ENCODE data around the gene ISOC2. TPM values are rescaled to one million over a fixed set of nuclear protein-coding genes. Genes with fewer than 3 reads are reported as not detected.
"Not testable (repeated sequence)": the region's sequence is repeated elsewhere in the genome, so short reads cannot be mapped to it uniquely, and the experiment has no call there.

ISOC2 gene
- polyA plus RNA-seq, 4 donors = 35.2 to 54.6 (median 38.7) TPM

DNA sequence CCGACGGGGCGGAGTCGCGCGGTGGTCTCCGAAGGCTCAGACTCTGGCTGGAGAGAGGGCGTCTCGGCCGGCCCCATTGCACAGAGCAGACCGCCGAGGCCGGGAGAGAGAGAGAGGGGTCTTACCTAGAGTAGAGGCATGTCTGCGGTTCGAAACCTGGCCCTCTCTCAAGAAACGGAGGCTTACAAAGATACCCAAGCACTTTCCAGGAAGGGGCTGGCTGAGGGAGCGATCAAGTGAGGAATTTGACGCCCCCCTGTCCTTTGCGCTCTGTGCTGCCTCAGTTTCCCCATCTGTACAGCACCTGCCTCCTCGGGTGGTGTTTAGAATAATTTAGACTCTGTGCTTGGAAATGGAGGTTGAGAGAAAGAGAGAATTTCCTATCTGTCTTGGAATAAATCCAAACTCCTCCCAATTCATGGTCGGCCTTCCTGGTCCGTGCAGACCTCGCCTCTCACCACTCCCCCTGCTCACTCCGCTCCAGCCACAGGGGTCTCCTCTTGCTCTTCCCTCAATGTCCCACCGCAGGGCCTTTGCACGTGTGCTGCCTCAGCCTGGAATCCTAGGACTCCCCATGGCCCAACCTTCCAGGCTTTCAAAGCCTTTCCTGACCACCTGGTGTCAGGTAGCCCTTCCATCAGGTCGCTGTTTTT lies 658 bp upstream of the ISOC2 start:
- DNase-seq (ENCODE audit: low read depth in 4 of 4, low spot score in 3 of 4) = no peak

DNA sequence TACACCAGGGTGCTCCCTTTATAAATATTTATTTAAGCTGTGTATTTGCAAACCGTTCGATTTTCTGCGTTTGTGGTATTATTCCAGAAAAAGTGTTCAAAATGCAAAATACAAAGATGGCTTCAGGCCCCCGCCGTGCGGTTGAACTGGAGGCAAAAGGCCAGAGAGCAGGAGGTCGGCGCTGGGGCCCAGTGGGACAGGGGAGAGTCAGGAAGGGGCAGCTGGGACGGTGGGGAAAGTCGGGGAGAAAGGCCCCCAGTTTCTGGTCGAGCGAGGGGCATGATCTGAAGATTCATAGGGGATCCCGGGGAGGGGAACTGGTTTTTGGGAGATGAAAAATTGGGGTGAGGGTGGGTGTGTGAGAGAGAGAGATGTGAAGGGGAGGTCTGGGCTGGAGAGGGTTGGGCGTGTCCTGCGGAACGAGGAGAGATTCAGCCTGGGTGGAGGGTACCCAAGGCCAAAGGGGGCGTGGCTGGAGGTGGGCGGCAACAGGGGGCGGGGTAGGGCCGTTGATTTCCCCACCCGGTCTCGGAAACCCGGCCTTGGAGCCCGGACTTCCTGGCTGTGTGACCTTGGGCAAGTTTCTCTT lies 678 bp downstream of the ISOC2 start:
- no peak for DNase-seq (ENCODE audit: low read depth in 4 of 4, low spot score in 3 of 4)

DNA sequence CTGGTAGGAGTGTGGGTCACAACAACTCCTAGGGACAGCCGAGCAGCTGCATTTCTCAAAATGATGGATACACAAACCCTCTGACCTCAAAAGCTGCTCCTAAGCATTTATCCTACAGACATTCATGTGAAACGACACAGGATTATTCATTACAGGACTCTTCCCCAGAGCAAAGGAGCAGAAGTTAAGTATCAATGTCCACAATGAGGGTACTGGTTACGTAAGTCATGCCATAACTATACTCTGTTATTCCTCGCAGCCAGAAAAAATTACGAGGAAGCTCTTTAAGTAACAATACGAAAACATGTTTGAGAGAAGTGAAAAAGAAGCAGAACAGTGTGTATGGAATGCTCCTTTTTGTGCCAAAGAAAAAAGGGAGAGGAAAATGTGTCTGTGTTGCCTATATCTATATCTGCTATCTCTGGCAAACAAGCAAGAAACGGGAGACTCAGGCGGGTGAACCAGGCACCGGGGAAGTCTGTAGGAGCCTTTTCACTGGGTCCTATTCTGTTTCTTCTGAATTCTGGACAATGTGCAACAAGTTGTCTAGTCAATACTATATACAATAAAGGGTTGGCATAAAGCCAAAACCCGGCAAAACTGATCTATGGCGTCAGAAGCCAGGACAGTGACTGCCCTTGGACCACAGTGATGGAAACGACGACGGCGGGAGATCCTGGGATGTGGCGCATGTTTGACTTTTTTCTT lies 1.3 kb downstream of the ISOC2 start:
- no peak for DNase-seq (ENCODE audit: low read depth in 4 of 4, low spot score in 3 of 4)

DNA sequence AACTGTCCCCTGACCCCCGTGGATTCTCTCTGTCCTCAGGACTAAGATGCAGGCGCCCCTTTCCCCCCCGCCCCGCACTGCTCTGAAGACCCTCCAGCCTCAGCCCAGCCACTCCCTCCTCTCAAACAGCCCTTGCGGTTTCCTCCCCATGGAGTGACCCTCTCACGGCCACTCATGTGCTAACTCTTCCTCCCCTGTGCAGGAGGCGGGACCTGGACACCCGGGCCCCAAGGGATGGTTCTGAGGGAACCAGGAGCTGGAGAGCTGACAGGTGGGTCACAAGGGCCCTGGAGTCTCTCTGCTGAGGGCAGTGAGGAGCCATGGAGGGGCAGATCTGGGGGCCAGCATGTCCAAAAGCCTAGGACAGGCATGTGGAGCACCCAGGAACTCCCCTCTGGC lies 1.9 kb downstream of the ISOC2 start:
- DNase-seq (ENCODE audit: low read depth in 4 of 4, low spot score in 3 of 4) = no peak

DNA sequence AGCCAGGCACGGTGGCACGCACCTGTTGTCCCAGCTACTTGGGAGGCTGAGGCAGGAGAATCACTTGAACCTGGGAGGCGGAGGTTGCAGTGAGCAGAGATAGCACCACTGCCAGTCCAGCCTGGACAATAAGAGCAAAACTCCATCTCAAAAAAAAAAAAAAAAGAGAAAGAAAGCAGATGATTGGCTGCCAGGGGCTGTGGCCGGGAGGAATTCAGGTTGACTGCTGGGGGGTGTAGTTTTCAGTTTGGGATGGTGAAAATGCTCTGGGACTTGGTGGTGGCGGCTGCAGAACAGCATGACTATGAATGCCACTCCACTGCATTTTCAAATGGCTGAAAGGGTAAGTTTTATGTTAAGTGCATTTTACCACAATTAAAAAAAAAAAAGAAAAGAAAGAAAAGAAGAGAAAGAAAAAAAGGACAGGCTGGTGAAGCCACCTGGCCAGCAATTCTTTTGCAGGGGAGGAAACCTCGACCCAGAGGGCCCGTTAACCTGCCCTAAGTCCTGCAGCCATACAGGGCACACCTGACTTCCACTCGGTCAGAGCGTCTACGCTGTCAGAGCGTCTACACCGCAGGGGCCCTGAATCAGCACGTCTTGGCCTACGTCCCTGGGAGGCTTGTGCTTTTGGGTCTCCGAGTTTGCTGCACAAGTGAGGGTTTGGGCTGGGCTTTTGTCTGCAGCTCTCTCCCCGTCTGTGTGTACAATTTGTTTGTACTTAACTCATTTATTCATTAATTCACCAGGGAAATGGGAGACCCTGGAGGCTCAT lies 3.6 kb downstream of the ISOC2 start:
- DNase-seq (ENCODE audit: low read depth in 4 of 4, low spot score in 3 of 4) = no peak

DNA sequence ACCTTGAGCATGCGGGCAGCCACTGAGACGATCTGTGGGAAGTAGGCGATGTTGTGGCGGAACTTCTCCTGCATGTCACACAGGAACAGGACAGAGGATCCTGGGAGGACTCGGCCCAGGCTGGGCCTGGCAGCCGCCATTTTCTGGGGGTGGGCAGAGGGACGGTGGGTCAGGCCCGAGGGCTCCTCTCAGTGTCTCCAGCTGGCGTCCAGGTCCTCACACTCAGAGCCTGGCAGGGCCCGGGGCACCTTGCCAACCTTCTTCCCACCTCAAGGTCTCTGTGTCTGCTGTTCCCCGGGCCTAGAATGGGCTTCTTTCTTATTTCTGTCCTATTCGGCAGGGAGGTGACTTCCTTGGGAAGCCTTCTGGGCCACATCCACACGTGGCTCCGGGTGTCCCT lies 5.1 kb downstream of the ISOC2 start:
- no peak for DNase-seq (ENCODE audit: low read depth in 4 of 4, low spot score in 3 of 4)

DNA sequence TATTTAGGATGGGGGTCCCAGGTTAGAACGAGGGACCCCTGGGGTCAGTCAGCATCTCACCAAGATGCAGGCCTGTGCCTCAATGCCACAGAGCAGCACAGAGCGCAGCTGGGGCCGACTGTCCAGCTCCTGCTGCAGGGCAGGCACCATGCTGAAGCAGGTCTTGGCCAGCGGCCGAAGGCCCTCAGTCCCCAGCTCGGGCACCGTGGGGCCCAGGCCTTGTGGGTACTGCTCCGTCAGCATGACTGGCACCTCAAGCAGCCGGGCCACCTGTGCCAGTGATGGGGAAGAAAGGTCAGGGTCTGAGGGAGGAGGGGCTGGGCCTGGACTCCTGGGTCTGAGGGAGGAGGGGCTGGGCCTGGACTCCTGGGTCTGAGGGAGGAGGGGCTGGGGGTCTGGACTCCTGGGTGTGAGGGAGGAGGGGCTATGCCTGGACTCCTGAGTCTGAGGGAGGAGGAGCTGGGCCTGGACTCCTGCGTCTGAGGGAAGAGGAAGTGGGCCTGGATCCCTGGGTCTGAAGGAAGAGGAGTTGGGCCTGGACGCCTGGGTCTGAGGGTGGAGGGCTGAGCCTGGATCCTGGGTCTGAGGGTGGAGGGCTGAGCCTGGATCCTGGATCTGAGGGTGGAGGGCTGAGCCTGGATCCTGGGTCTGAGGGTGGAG lies 5.7 kb downstream of the ISOC2 start:
- no peak for DNase-seq (ENCODE audit: low read depth in 4 of 4, low spot score in 3 of 4)

DNA sequence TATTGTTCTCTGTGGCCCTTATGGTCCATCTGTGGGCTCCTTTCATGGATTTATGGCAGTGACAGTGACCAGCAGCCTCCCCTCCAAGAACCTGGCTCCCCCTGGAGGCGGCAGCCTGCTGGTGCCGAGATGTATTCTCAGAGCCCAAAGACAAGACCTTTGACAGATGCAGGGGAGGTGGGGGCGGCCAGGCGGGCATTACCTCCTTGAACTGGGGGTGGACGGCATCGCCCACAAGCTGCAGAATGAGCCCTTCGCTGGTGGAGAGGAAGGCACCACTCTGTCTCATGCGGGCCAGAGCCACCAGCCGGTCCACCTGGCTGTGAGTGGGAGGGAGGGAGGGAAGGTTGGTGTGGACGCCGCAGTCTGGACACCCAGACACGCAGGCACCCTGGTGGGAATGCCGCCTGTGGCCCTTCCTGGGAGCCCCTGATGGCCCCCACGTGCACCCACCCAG lies 6.6 kb downstream of the ISOC2 start:
- no peak for DNase-seq (ENCODE audit: low read depth in 4 of 4, low spot score in 3 of 4)

DNA sequence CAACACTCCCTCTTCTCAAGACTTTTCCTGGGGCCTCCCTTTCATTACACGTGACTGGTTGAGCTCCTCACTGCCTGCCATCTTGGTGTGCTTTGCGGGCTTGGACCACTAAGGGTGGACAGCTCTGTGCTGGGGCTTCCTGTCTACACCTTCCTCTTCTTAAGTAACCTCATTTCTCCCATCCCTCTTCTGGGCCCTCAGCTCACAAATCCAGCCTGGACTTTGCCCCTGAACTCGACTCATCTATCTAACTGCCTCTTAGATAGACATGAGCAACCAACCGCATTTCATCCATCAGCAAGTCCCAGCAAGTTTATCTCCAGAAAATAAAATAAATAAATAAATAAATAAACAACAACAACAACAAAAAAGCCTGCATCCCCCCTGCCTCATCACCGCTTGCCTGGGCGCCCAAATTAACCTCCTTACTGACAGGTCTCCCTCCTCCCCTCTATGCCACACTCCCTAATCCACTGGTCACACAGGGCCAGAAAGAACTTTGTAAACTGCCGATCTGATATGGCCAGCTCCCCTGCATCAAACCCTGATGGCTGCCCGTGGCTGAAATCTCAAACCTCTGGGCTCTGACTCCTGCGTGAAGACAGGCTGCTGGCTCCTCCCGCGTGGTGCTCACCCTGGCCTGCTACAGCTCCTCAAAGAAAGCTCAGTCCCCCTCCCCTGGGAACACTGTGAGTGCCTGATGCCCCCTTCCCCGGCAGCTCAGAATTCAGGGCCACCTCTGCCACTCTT lies 7.8 kb downstream of the ISOC2 start:
- DNase-seq (ENCODE audit: low read depth in 4 of 4, low spot score in 3 of 4) = no peak

DNA sequence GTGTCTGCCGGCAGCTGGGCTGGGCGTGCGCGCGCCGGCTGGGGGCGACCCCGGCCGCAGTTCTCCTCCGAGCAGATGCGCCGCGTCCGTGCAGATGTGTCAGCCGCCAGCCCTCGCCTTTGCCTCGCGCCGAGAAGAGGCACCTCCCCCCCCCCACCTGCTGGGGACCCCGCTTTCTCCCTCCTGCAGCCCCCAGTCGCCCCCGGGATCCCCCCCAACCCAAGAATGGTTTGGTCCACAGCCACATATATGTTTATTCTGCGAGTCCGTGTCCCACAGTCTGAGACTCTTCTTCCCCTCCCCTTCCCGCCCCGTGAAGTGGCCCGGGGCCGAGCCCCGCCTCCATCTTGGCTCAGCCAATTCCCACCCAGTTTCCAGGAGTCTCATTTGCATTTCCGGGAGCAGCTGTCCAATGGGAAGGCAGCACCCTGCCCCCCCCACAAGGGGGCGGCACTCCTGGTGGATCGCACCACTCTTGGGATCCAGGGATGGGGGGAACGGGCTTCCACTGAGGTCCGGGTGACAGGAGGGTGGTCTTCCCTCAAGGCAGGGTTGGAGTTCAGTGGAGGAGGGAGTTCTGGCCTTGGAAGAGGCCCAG lies 8.6 kb downstream of the ISOC2 start:
- peak; percentile 74 to 80 (median 78) for DNase-seq (ENCODE audit: low read depth in 4 of 4, low spot score in 3 of 4)

DNA sequence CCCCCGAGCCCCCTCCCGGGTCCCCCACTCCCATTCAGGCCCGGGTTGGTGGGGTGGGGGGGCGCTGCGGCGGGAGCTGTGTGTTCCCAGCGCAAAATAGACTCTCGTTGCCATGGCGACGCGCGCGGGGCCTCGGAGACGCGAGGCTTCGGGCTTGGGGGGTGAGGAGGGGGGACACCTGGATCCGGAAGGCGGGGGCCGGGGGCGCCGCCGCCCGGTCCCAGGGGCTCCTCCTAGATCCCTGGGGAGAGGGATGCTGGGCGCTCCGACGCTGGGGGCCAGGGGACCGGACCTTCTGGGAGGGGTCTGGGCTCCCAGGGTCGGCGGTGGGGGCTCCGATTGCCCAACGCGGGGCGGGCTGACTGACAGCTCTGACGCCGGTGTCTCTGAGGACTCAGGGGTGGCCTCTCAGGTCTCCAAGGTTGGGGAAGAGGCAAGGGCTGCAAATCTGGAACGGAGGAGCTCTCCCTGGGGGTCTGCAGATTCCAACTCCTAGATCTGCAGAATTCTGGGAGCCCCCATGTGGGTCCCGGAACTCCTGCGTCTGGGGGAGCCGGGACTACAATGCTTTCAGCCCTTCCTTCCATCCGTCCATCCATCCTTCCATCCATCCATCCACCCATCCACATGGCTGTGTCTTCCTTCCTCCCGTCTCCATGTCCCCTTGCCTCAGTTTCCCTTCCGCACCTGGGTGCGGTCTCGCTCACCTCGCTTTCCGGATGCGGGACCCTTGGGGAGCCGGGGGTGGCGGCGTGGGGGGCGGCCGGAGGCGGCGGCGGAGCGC lies 9.3 kb downstream of the ISOC2 start:
- DNase-seq (ENCODE audit: low read depth in 4 of 4, low spot score in 3 of 4) = no peak

DNA sequence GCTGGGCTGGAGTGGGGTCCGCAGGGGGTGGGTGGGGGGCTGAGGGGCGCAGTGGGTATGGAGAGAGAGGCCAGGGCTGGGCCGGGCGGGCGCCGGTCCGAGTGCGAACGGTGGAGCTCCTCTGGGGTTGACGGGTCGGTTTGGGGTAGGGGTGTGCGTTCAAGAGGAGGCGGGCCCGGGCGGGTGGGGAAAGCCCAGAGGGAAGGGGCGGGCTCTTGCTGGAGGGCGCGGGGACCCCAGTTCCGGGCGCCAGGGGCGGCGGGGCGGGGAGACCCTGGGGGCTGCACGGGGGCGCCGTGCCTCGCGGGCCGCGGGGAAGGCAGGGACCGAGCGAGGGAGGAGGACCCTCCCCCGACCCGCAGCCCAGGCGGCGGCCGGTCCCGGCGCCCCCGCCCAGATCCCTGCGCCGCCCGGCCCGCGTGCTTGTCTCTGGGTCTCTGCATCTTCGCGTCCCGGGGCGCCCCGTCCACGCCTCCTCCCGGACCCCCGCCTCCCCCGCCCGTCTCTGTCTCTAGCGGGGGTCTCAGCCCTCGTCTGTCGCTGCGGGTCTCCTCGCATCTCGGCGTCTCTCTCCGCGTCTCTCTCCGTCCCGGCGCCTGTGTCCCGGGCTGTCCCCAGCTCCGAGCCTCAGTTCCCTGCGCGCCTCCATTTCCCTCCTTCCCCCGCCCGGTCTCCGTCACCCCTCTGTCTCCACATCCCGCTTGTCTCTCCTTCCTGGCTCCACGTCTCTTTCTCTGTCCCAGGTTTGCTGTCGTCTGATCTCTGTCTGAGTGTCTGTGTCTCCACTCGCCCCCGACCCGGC lies 10.1 kb downstream of the ISOC2 start:
- DNase-seq (ENCODE audit: low read depth in 4 of 4, low spot score in 3 of 4) = no peak

DNA sequence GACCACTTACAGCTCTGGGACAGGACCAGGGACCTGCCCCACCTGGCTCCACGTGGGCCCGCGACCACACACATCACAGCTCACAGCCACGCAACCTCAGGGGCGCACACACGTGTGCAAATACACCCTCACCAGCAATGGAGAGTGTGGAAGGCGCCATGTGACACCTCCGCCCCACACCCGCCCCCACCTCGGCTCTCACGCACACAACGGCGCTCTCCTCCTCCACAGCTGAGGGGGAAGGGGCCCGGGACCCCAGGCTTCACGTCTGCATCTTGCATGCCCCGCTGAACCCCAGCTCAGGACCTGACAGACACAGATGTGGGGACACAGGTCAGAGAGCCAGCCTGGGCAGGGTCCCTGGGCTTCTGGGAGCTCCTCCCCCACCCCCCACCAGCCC lies 12.0 kb downstream of the ISOC2 start:
- DNase-seq (ENCODE audit: low read depth in 4 of 4, low spot score in 3 of 4) = no peak

DNA sequence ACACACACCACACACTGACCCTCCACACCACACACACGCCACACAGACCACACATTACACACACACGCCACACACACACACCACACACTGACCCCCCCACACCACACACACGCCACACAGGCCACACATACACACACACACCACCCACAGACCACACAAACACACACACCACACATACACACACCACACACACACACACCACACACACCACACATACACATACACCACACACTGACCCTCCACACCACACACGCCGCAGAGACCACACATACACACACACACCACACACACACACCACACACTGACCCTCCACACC lies 13.3 kb downstream of the ISOC2 start:
- not testable (repeated sequence) for DNase-seq (ENCODE audit: low read depth in 4 of 4, low spot score in 3 of 4)

DNA sequence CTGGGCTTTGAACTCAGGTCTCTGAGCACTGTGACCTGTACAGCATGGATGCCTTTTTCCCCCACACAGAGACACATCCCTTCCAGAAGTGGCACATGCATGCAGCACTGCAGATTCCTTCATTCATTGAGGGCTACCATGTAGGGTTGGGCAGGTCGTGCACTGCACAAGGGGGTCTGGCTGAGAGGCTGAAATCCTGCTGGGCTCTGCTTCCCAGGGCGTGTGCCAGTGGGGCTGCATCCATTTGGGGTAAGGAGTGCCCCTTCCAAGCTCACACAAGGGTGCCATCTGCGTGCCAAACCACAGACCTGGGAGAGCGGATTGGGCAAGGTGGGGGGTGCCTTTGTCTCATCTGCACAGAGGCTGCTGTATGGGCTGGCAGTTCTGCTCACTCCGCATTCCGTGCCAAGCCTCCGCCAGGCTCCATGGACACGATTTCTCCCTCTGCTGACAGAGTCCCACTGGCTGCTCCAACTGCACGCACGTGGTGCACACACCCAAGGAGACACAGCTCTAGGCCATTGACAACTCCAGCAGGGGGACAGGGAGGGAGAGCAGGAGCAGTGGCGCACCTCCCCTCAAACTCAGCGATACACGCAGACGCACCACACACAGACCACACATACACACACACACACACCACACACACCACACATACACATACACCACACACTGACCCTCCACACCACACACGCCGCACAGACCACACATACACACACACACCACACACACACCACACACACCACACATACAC lies 13.8 kb downstream of the ISOC2 start:
- no peak for DNase-seq (ENCODE audit: low read depth in 4 of 4, low spot score in 3 of 4)

DNA sequence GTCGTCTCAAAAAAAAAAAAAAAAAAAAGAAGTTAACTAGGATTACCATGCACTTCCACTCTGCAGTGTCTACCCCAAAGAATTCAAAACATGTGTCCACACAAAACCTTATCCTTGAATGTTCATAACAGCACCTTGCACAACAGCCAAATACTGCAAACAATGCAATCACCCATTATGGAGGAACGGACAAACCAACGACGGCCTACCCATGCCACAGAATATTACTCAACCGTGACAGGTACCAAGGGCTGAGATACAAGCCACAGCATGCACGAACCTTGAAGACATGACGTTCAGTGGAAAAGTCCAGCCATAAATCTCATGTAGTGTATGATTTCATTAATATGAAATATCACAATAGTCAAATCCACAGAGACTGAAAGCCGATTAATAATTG lies 15.4 kb downstream of the ISOC2 start:
- no peak for DNase-seq (ENCODE audit: low read depth in 4 of 4, low spot score in 3 of 4)

DNA sequence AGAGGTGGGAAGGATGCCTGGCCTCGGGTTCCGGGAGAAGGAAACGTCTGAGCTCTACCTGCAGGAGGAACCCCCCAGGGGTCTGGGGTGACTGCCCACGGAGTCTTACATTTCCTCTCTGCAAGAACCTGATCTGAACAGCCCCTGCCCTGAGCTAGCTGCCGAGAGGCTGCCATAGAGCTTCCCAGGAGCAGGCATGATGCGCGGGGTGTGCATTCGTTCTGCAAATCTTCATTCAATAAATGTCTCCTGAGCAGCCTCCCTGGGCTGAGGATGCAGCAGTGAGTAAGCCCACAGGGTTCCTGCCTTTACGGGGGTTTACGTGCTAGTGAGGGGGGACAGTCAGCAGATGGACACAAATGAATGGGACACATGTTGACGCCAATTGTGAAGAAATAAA lies 16.8 kb downstream of the ISOC2 start:
- DNase-seq (ENCODE audit: low read depth in 4 of 4, low spot score in 3 of 4) = no peak
